A549 (cell line): ENCODE results near the gene TREML2.
"Not testable (repeated sequence)": the region's sequence is repeated elsewhere in the genome, so short reads cannot be mapped to it uniquely, and the experiment has no call there.

Experiments
- CEBPB ChIP-seq, 2 experiments: fragments of >200 bp in 1 of 2; sonication (Bioruptor Twin) in 1 of 2; formaldehyde crosslinking in 1 of 2; IDR thresholded peaks; 2 replicates each; pipeline ENCODE4 v1.6.1; 2012 to 2016
- CHD4 ChIP-seq: fragments of 200-600 bp; sonication (generic); IDR thresholded peaks from 2 replicates; pipeline ENCODE4 v1.6.1; 2016; ENCODE audit warnings: antibody characterized with exemption, mild to moderate bottlenecking, borderline replicate concordance
- MAZ ChIP-seq: fragments of 150-350 bp; IDR thresholded peaks from 2 replicates; pipeline ENCODE4 v1.6.1; 2014; ENCODE audit warnings: antibody characterized with exemption, low read depth, low read length, borderline replicate concordance
- POLR2A ChIP-seq: IDR thresholded peaks from 2 replicates; pipeline ENCODE4 v1.6.1; 2012; ENCODE audit warnings: mild to moderate bottlenecking, low read length
- RAD21 ChIP-seq, 2 experiments: fragments of >200 bp in 1 of 2; sonication (Bioruptor Twin) in 1 of 2; formaldehyde crosslinking in 1 of 2; IDR thresholded peaks in 1 of 2; conservative IDR thresholded peaks in 1 of 2; 2 replicates in 1 of 2; 3 replicates in 1 of 2; pipeline ENCODE4 v1.6.1; 2012 to 2018; ENCODE audit warnings: inconsistent platforms in 1 of 2
- ZSCAN20 ChIP-seq: fragments of 250-450 bp; sonication (Bioruptor Pico); IDR thresholded peaks from 2 replicates; pipeline ENCODE4 v1.8.0; 2022; ENCODE audit warnings: mild to moderate bottlenecking, moderate library complexity
- TF ChIP-seq, protein P1 (sequence below): fragments of >200 bp; sonication (Bioruptor Twin); formaldehyde crosslinking; IDR thresholded peaks from 3 replicates; pipeline ENCODE4 v1.5.1; 2016
- TF ChIP-seq, protein P2 (sequence below): fragments of 200-600 bp; sonication (generic); IDR thresholded peaks from 2 replicates; pipeline ENCODE4 v1.6.1; 2016; ENCODE audit warnings: antibody characterized with exemption, mild to moderate bottlenecking, moderate library complexity
- TF ChIP-seq, protein P3 (sequence below): fragments of >200 bp; sonication (Bioruptor Twin); formaldehyde crosslinking; IDR thresholded peaks from 3 replicates; pipeline ENCODE4 v1.6.1; 2016

GRCh38 chr6:41189046-41189445 is 11.9 kb downstream of the TREML2 start:
- TF ChIP-seq RAD21 (conservative IDR thresholded peaks at IDR 0.05 in 1 of 2, IDR thresholded peaks at IDR 0.05 in 1 of 2); POLR2A; CHD4; ZSCAN20 (CRISPR knock-in tag); MAZ; CEBPB (IDR thresholded peaks at IDR 0.05): not testable (repeated sequence)
- TF ChIP-seq, protein P1, sequence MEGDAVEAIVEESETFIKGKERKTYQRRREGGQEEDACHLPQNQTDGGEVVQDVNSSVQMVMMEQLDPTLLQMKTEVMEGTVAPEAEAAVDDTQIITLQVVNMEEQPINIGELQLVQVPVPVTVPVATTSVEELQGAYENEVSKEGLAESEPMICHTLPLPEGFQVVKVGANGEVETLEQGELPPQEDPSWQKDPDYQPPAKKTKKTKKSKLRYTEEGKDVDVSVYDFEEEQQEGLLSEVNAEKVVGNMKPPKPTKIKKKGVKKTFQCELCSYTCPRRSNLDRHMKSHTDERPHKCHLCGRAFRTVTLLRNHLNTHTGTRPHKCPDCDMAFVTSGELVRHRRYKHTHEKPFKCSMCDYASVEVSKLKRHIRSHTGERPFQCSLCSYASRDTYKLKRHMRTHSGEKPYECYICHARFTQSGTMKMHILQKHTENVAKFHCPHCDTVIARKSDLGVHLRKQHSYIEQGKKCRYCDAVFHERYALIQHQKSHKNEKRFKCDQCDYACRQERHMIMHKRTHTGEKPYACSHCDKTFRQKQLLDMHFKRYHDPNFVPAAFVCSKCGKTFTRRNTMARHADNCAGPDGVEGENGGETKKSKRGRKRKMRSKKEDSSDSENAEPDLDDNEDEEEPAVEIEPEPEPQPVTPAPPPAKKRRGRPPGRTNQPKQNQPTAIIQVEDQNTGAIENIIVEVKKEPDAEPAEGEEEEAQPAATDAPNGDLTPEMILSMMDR = not testable (repeated sequence)
- TF ChIP-seq, protein P2, sequence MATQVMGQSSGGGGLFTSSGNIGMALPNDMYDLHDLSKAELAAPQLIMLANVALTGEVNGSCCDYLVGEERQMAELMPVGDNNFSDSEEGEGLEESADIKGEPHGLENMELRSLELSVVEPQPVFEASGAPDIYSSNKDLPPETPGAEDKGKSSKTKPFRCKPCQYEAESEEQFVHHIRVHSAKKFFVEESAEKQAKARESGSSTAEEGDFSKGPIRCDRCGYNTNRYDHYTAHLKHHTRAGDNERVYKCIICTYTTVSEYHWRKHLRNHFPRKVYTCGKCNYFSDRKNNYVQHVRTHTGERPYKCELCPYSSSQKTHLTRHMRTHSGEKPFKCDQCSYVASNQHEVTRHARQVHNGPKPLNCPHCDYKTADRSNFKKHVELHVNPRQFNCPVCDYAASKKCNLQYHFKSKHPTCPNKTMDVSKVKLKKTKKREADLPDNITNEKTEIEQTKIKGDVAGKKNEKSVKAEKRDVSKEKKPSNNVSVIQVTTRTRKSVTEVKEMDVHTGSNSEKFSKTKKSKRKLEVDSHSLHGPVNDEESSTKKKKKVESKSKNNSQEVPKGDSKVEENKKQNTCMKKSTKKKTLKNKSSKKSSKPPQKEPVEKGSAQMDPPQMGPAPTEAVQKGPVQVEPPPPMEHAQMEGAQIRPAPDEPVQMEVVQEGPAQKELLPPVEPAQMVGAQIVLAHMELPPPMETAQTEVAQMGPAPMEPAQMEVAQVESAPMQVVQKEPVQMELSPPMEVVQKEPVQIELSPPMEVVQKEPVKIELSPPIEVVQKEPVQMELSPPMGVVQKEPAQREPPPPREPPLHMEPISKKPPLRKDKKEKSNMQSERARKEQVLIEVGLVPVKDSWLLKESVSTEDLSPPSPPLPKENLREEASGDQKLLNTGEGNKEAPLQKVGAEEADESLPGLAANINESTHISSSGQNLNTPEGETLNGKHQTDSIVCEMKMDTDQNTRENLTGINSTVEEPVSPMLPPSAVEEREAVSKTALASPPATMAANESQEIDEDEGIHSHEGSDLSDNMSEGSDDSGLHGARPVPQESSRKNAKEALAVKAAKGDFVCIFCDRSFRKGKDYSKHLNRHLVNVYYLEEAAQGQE = not testable (repeated sequence)
- TF ChIP-seq, protein P3, sequence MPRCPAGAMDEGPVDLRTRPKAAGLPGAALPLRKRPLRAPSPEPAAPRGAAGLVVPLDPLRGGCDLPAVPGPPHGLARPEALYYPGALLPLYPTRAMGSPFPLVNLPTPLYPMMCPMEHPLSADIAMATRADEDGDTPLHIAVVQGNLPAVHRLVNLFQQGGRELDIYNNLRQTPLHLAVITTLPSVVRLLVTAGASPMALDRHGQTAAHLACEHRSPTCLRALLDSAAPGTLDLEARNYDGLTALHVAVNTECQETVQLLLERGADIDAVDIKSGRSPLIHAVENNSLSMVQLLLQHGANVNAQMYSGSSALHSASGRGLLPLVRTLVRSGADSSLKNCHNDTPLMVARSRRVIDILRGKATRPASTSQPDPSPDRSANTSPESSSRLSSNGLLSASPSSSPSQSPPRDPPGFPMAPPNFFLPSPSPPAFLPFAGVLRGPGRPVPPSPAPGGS = not testable (repeated sequence)
